ENCODE results near the gene MOCS2. TPM values are rescaled to one million over a fixed set of nuclear protein-coding genes. Genes with fewer than 3 reads are reported as not detected.

The MOCS2 gene
- polyA plus RNA-seq, 3 donors, result 4.4 to 20.5 (median 18.4) TPM

- no peaks in the 10 kb centered on the region for H3K4me1 Mint-ChIP-seq
- Histone ChIP-seq H3K9ac (ENCODE audit: insufficient read depth, low read length, poor library complexity, severe bottlenecking) (no peak overlapping the region), H3K4me3 (replicated peaks in 1 of 3; ENCODE audit: low read depth in 2 of 3, low read length in 3 of 3) (no peak overlapping the region), H2AFZ (ENCODE audit: insufficient read depth, low read depth, low read length, poor library complexity, severe bottlenecking) (no peak overlapping the region), H3K79me2 (ENCODE audit: insufficient read depth, low read length) (no peaks in the 10 kb centered on the region), H3K4me1 (ENCODE audit: control insufficient read depth in 1 of 2, insufficient read depth in 2 of 2, low read length in 2 of 2) (no peaks in the 10 kb centered on the region), H3K4me2 (replicated peaks; ENCODE audit: extremely low read depth, low read length, poor library complexity, severe bottlenecking) (no peak overlapping the region), H3K27ac (ENCODE audit: low read depth in 1 of 2, low read length in 2 of 2) (no peak overlapping the region), H3K36me3 (replicated peaks in 1 of 2; ENCODE audit: control insufficient read depth in 1 of 2, insufficient read depth in 2 of 2, low read length in 2 of 2) (no peaks in the 10 kb centered on the region), H4K20me1 (ENCODE audit: insufficient read depth, low read length) (no peaks in the 10 kb centered on the region), H3K9me3 (replicated peaks in 1 of 2; ENCODE audit: control insufficient read depth in 1 of 2, insufficient read depth in 1 of 2, low read length in 2 of 2) (no peaks in the 10 kb centered on the region), H3K27me3 (ENCODE audit: control insufficient read depth in 2 of 2, insufficient read depth in 2 of 2, low read length in 2 of 2) (no peaks in the 10 kb centered on the region)
- no peaks in the 10 kb centered on the region for H3K36me3 Mint-ChIP-seq
- H3K27me3 Mint-ChIP-seq (ENCODE audit: low read depth in 3 of 3), result no peaks in the 10 kb centered on the region
- H3K4me3 Mint-ChIP-seq, result no peak overlapping the region
- H3K27ac Mint-ChIP-seq, result no peak overlapping the region
- H3K9me3 Mint-ChIP-seq, result no peaks in the 10 kb centered on the region
- intact Hi-C loops (cut with micrococcal nuclease), result no loop called here
- no peak for TF ChIP-seq CTCF (IDR thresholded peaks at IDR 0.05)
- 100% methylated on average over 2 of the region's 2 CpGs for WGBS (ENCODE audit: insufficient coverage)
- DNase-seq, result no peak
Observed at GRCh38 chr5:53052499-53052898, 57.1 kb downstream of the MOCS2 start.

GRCh38 chr5:53048248-53048647 is 61.3 kb downstream of the MOCS2 start:
- Mint-ChIP-seq H3K4me3 (no peak overlapping the region), H3K36me3 (no peaks in the 10 kb centered on the region), H3K27ac (no peak overlapping the region), H3K9me3 (no peaks in the 10 kb centered on the region), H3K27me3 (ENCODE audit: low read depth in 3 of 3) (peaks cover 0 to 2% (median 0%) of the 10 kb centered on the region in 3 donors), H3K4me1 (no peaks in the 10 kb centered on the region)
- WGBS (ENCODE audit: insufficient coverage), result 88% methylated on average over 1 of the region's 2 CpGs
- intact Hi-C loops (cut with micrococcal nuclease), result no loop called here
- Histone ChIP-seq H3K4me2 (replicated peaks; ENCODE audit: extremely low read depth, low read length, poor library complexity, severe bottlenecking) (no peak overlapping the region), H3K36me3 (replicated peaks in 1 of 2; ENCODE audit: control insufficient read depth in 1 of 2, insufficient read depth in 2 of 2, low read length in 2 of 2) (no peaks in the 10 kb centered on the region), H3K79me2 (ENCODE audit: insufficient read depth, low read length) (no peaks in the 10 kb centered on the region), H3K9me3 (replicated peaks in 1 of 2; ENCODE audit: control insufficient read depth in 1 of 2, insufficient read depth in 1 of 2, low read length in 2 of 2) (no peaks in the 10 kb centered on the region), H3K27me3 (ENCODE audit: control insufficient read depth in 2 of 2, insufficient read depth in 2 of 2, low read length in 2 of 2) (no peaks in the 10 kb centered on the region), H3K4me3 (replicated peaks in 1 of 3; ENCODE audit: low read depth in 2 of 3, low read length in 3 of 3) (no peak overlapping the region), H3K4me1 (ENCODE audit: control insufficient read depth in 1 of 2, insufficient read depth in 2 of 2, low read length in 2 of 2) (no peaks in the 10 kb centered on the region), H3K27ac (ENCODE audit: low read depth in 1 of 2, low read length in 2 of 2) (no peak overlapping the region), H4K20me1 (ENCODE audit: insufficient read depth, low read length) (no peaks in the 10 kb centered on the region), H3K9ac (ENCODE audit: insufficient read depth, low read length, poor library complexity, severe bottlenecking) (no peak overlapping the region), H2AFZ (ENCODE audit: insufficient read depth, low read depth, low read length, poor library complexity, severe bottlenecking) (no peak overlapping the region)
- TF ChIP-seq CTCF (IDR thresholded peaks at IDR 0.05), result no peak
- no peak for DNase-seq

Other genes starting within 250 kb of the MOCS2 start
- gene ITGA2, start 120.4 kb downstream of the MOCS2 start, polyA plus RNA-seq, result not detected